NCI-H2081 treated with DMSO at 0.1 percent for 48 hours (cell line): ENCODE results near the gene HYAL2.

Experiments
- DNase-seq: peaks from one replicate; lab custom pipeline; 2025; lab: John Stamatoyannopoulos, UW

The HYAL2 gene

DNA sequence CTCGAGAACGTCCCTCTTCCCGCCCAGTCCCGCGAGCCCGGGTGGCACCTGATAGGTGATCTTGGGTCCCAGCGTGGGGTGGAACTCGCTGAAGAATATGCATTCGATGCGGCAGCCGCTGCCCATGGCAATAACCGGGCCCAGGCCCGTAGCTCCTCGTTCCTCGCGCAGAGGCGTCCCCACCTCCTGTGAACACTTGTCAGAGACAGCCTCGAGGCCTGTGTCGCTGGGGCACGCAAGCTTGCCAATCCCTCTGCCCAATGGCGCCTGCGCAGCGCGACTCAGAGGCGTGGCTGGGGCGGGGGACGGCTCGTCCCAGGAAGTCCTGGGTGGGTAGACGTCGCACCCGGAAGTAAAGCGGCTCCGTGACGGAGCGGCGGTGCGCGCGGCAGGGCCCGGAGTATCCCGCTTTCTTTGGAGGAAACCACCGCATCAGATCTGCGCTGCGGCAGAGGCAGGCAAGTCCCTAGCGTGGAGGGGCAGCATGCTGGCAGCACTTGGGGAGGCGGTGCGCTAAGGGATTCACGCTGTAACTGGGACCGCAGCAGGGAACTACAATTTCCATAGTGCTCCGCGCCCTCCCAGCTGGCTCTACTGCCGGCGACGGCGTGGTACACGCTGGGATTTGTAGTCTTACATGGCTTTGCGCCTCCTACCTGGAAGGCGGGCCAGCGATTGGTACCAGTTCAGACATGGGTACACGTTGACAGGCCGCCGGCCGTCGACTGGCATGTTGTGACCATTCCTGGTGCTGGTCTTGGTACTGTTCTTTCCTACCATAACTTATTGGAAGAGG, 28.2 kb upstream of the HYAL2 start, which contains the start of the genes CYB561D2 and NPRL2:
Gene CYB561D2 (plus strand): TSS at position 336 of the 796 bp plus-strand sequence. CDS start 572 bp downstream, outside the sequence.
Gene NPRL2 (minus strand): TSS at position 249 of the 796 bp plus-strand sequence. CDS start 123 bp downstream, at position 126.
- DNase-seq, result peak; percentile 62

DNA sequence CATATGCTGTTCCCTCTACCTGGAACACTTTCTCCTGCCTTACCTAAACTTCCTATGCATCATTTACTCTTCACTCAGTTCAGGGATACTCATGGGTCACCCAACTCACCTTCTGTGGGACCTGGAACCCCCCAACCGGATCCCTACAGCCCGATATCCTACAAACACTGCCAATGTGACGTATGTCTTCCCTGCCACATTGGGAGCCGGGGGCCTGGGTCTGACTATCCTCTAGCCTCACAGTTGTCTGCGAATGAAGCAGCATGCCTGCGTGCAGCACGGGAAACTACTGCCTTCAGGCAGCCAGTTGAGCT, 27.6 kb upstream of the HYAL2 start:
- DNase-seq, result no peak

GRCh38 chr3:50347187-50347813, 24.8 kb upstream of the HYAL2 start:
- DNase-seq, result no peak

- no peak for DNase-seq
Observed at GRCh38 chr3:50345586-50346234, 23.2 kb upstream of the HYAL2 start, which contains the start of gene ZMYND10. ZMYND10 (minus strand) TSS chr3:50345732; CDS start chr3:50345579, 153 bp downstream.

- no peak for DNase-seq
Observed at GRCh38 chr3:50345008-50345407, 22.5 kb upstream of the HYAL2 start.

- no peak for DNase-seq
Observed at GRCh38 chr3:50342813-50343633, 20.5 kb upstream of the HYAL2 start.

DNA sequence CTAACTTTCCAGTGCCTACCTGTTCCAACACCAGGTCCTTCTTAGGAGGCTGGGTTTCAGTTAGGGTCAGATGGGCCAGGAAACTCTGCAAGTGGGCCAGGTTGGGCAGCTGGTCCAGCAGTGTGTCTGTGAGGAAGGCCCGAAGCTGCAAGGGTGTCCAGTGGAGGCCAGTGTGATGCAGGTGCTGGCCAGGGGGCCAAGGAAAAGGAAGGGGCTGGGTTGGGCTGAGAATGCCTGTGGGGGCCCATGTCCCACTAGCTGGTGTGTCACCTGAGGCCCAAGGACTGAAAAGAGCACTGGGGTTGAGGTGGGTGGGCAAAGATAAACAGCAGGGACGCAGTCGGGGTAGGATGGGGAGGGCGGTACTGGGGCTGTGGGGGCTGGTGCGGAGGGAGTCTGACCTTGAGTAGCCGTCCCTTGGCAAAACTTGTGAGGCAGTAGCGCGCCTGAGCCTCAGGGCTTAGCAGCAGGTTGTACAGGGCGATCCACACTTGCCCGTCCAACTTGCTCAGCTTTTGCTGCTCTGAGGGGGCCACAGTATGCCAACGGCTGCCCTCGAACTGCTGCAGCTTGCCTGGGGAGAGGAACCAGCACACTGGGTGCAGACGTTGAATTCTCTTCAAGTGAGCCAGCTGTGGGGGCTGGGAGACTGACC, 19.6 kb upstream of the HYAL2 start:
- no peak for DNase-seq

DNA sequence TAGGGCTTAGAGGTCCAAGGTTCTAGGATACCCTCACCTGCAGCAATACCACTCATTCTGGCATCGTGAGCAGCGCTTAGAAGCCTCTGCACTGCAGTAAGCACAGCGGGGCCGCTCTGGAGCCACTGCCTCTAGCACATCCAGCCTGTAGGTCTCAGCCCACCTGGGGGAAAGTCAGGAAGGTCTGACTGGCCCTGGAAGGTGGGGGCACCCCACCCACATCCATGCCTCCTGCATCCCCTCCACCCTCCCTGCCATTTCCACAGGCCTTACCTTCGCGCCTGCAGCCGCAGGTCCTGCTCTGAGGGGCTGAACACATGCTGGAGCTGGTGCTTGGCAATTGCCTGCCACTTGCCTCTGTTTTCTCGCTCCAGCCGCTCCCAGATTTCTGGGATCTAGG, 19.0 kb upstream of the HYAL2 start:
- DNase-seq, result no peak

DNA sequence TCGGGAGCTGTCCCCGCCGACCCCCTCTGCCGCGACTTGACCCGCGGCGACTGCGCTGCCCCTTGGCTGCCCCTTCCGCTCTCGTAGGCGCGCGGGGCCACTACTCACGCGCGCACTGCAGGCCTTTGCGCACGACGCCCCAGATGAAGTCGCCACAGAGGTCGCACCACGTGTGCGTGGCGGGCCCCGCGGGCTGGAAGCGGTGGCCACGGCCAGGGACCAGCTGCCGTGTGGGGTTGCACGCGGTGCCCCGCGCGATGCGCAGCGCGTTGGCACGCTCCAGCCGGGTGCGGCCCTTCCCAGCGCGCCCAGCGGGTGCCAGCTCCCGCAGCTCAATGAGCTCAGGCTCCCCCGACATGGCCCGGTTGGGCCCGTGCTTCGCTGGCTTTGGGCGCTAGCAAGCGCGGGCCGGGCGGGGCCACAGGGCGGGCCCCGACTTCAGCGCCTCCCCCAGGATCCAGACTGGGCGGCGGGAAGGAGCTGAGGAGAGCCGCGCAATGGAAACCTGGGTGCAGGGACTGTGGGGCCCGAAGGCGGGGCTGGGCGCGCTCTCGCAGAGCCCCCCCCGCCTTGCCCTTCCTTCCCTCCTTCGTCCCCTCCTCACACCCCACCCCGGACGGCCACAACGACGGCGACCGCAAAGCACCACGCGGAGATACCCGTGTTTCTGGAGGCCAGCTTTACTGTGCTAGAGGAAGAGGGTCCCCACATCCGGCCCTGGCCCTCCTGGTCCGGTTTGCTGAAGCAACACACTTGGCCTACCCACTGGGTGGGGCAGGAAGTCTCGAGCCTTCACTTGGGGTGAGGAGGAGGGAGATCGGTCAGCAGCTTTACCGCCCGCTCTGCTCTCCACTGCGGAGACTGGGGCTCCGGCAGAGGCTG, 18.1 kb upstream of the HYAL2 start, which contains the start of gene RASSF1:
Gene RASSF1 (minus strand): TSS at position 389 of the 882 bp plus-strand sequence. CDS start 31 bp downstream, at position 358.
- DNase-seq, result no peak

DNA sequence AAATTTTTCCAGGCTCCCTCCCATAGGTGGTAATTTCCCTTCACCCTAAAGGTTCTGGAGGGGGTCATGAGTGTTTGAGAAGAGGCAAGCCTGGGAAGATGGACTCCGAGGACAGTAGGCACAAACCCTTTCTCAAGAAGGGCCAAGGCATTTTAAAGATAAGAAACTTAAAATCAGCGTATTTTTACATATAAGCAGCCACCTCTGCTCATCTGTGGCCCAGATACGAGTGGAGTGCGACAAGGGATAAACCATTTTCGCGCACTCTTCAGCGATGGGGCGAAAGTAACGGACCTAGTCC, 17.6 kb upstream of the HYAL2 start:
- DNase-seq, result no peak

- DNase-seq, result no peak
Observed at GRCh38 chr3:50339485-50340146, 17.1 kb upstream of the HYAL2 start.

- DNase-seq, result no peak
Observed at GRCh38 chr3:50338965-50339364, 16.4 kb upstream of the HYAL2 start.

DNA sequence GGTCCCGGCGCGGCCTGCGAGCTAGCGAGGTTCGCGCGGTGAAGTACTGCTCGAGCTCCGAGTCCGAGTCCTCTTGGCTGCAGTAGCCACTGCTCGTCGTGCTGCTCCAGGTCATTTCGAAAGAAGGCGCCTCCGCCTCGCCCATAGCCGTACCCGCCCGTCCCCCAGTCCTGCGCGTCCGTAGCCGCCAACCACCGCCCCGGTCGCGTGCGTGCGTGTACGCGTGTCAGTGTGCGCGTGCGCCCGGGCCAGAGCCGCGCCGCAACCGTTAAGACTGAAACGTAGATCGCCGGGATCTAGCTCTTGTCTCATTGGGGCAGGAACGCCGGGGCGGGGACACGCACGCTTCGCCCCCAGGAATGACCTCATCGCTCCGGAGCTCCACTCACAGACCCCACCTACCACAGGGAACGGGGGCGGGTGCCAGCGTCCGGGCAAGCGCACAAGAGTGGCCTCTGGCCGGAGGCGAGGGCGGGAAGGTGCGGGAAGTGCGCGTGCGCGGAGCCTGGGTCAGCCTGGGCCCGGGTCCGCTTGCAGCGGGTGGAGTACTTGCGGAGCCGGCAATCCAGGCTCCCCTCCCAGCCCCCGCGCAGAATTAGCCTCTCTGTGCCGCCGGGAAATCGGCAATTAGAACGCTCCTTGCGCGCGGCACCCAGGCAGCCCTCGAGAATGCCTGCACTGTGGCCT, 14.8 kb upstream of the HYAL2 start:
- peak; percentile 88 for DNase-seq

- no peak for DNase-seq
Observed at GRCh38 chr3:50336452-50337174, 14.1 kb upstream of the HYAL2 start.

GRCh38 chr3:50334339-50335075, 12.0 kb upstream of the HYAL2 start:
- no peak for DNase-seq

- DNase-seq, result no peak
Observed at GRCh38 chr3:50333744-50334328, 11.3 kb upstream of the HYAL2 start.

- DNase-seq, result no peak
Observed at GRCh38 chr3:50331364-50331907, 8.9 kb upstream of the HYAL2 start.
